K562 (cell line): Measurements from ENCODE around the gene NCAM2. TPM values are rescaled to one million over a fixed set of nuclear protein-coding genes. Genes with fewer than 3 reads are reported as not detected.
A peak's percentile ranks its signal among the peaks of the same experiment; 100 is the strongest.

Source experiments
- AFF1 ChIP-seq, 2 experiments: fragments of 450-650 bp; IDR thresholded peaks; 2 replicates each; pipeline ENCODE4 v1.6.1; 2018; ENCODE audit warnings: mild to moderate bottlenecking in 2 of 2, low read depth in 1 of 2; ENCODE audit not compliant: partially characterized antibody in 2 of 2
- BRF1 ChIP-seq: IDR thresholded peaks from 3 replicates; pipeline ENCODE4 v1.6.1; 2011; ENCODE audit warnings: borderline replicate concordance, mild to moderate bottlenecking; ENCODE audit not compliant: insufficient read length; ENCODE audit errors: extremely low read depth
- ELK3 ChIP-seq: fragments of 450-650 bp; formaldehyde crosslinking; IDR thresholded peaks from 2 replicates; pipeline ENCODE4 v1.4.0; 2020; ENCODE audit warnings: mild to moderate bottlenecking
- ETS2 ChIP-seq: IDR thresholded peaks from 2 replicates; pipeline ENCODE4 v1.6.1; 2016; ENCODE audit warnings: borderline replicate concordance, missing genetic modification characterization, mild to moderate bottlenecking, moderate library complexity, missing compliant biosample characterization; ENCODE audit not compliant: poor library complexity, severe bottlenecking
- GTF2F1 ChIP-seq: IDR thresholded peaks from 2 replicates; pipeline ENCODE4 v1.6.1; 2011; ENCODE audit warnings: low read depth, low read length, improper control_type of control experiment
- HCFC1 ChIP-seq: IDR thresholded peaks from 2 replicates; pipeline ENCODE4 v1.6.1; 2012; ENCODE audit warnings: low read depth, low read length, improper control_type of control experiment
- HDAC1 ChIP-seq, 2 experiments: fragments of 450-650 bp; IDR thresholded peaks; 2 replicates each; pipeline ENCODE4 v1.6.1; 2016 to 2017; ENCODE audit warnings: inconsistent platforms in 1 of 2, mild to moderate bottlenecking in 1 of 2, moderate library complexity in 1 of 2
- HDAC2 ChIP-seq: fragments of 450-650 bp; IDR thresholded peaks from 2 replicates; pipeline ENCODE4 v1.6.1; 2016; ENCODE audit warnings: mild to moderate bottlenecking
- HDAC8 ChIP-seq: fragments of 450-650 bp; IDR thresholded peaks from 2 replicates; pipeline ENCODE4 v1.6.1; 2016; ENCODE audit warnings: mild to moderate bottlenecking, missing genetic modification characterization, moderate library complexity, missing compliant biosample characterization
- HDGF ChIP-seq: fragments of 450-650 bp; IDR thresholded peaks from 2 replicates; pipeline ENCODE4 v1.6.1; 2016
- ID3 ChIP-seq, 2 experiments: fragments of 250-450 bp in 1 of 2; fragments of 450-650 bp in 1 of 2; sonication (Bioruptor Pico) in 1 of 2; IDR thresholded peaks; 2 replicates each; pipeline versions ENCODE4 v1.6.1 to v1.8.0; 2016 to 2021; ENCODE audit warnings: mild to moderate bottlenecking in 2 of 2, moderate library complexity in 2 of 2, missing compliant biosample characterization in 1 of 2, missing genetic modification characterization in 1 of 2
- NKRF ChIP-seq: fragments of 450-650 bp; IDR thresholded peaks from 2 replicates; pipeline ENCODE4 v1.6.1; 2016; ENCODE audit warnings: borderline replicate concordance
- RB1 ChIP-seq: fragments of 450-650 bp; IDR thresholded peaks from 2 replicates; pipeline ENCODE4 v1.6.1; 2017; ENCODE audit warnings: low read depth, mild to moderate bottlenecking
- SIRT6 ChIP-seq: IDR thresholded peaks from one replicate; pipeline ENCODE4 v1.6.1; 2012; ENCODE audit warnings: low read depth, mild to moderate bottlenecking, control low read depth, inconsistent platforms, low read length, moderate library complexity
- SOX6 ChIP-seq: fragments of 450-650 bp; IDR thresholded peaks from 2 replicates; pipeline ENCODE4 v1.6.1; 2014; ENCODE audit warnings: mild to moderate bottlenecking
- STAG1 ChIP-seq: sonication (generic); formaldehyde crosslinking; IDR thresholded peaks from 2 replicates; pipeline ENCODE4 v1.5.0; 2020; ENCODE audit warnings: missing genetic modification reagents, borderline replicate concordance
- TEAD4 ChIP-seq, 2 experiments: sonication (generic) in 1 of 2; formaldehyde crosslinking in 1 of 2; IDR thresholded peaks; 2 replicates each; pipeline versions ENCODE4 v1.6.1 to v1.8.0; 2012 to 2022; ENCODE audit warnings: borderline replicate concordance in 1 of 2, inconsistent platforms in 1 of 2, low read length in 1 of 2, mild to moderate bottlenecking in 1 of 2, missing genetic modification reagents in 1 of 2
- TGIF2 ChIP-seq: sonication (generic); formaldehyde crosslinking; IDR thresholded peaks from 2 replicates; pipeline ENCODE4 v1.8.1; 2022; ENCODE audit warnings: mild to moderate bottlenecking, missing genetic modification reagents, moderate library complexity
- ZNF133 ChIP-seq: fragments of 250-450 bp; sonication (Bioruptor Pico); IDR thresholded peaks from 2 replicates; pipeline ENCODE4 v1.4.0; 2020; ENCODE audit warnings: mild to moderate bottlenecking
- polyA plus RNA-seq, 8 experiments: library from polyadenylated mRNA; depleted of rRNA in 4 of 8; stranded (reverse) in 5 of 8; unstranded in 3 of 8; fragments of >200 nt; fragmentation: Nextera tagmentation in 2 of 8; fragmentation: Illumina TruSeq in 1 of 8; extraction: Ambion mirVana in 2 of 8; extraction: Trizol in 1 of 8; gene quantifications; 2 replicates each; pipeline versions ENCODE4 v1.2.1 to v1.2.3, GENCODE V29; 2011 to 2014; ENCODE audit warnings: inconsistent platforms in 1 of 8, missing spikeins in 1 of 8
- total RNA-seq, 7 experiments: library from RNA; depleted of rRNA in 6 of 7; stranded (reverse); fragments of >200 nt in 6 of 7; fragmentation: Illumina TruSeq in 2 of 7; extraction: Trizol in 2 of 7; gene quantifications; 2 replicates each; pipeline versions ENCODE4 v1.2.1 to v1.2.3, GENCODE V29; 2011 to 2021; ENCODE audit warnings: low replicate concordance in 1 of 7

The NCAM2 gene
- total and polyA plus RNA-seq, 9 of the 15 experiments (the other 6 are each of a cell fraction or from before 2014, with no cell fraction given), result 14.0 to 58.2 (median 27.8) TPM

- peak in 1 of 2 experiments; percentile 85 for TF ChIP-seq AFF1 (IDR thresholded peaks at IDR 0.05; ENCODE audit: low read depth in 1 of 2, partially characterized antibody in 2 of 2)
- TF ChIP-seq TEAD4 (IDR thresholded peaks at IDR 0.05; ENCODE audit: low read length), result peak; percentile 77
- no peak for TF ChIP-seq TEAD4 (CRISPR knock-in tag; IDR thresholded peaks at IDR 0.05; ENCODE audit: borderline replicate concordance)
- no peak for TF ChIP-seq STAG1 (CRISPR knock-in tag)
- TF ChIP-seq TGIF2 (CRISPR knock-in tag), result no peak
- TF ChIP-seq HDAC2, result peak; percentile 62; the same call in 1 of the 2 replicates
- no peak for TF ChIP-seq HDGF
- no peak for TF ChIP-seq ELK3 (CRISPR knock-in tag)
- TF ChIP-seq RB1, result no peak
- TF ChIP-seq GTF2F1, result no peak
- no peak for TF ChIP-seq BRF1
- no peak for TF ChIP-seq NKRF
- TF ChIP-seq ID3 (CRISPR knock-in tag; IDR thresholded peaks at IDR 0.05), result no peak
- TF ChIP-seq ID3 (tag; IDR thresholded peaks at IDR 0.05), result no peak
- no peak for TF ChIP-seq ETS2
- no peak for TF ChIP-seq HDAC8 (tag)
- TF ChIP-seq SIRT6, result no peak
- TF ChIP-seq HCFC1, result no peak
- peak in 1 of 2 experiments; percentile 62; a peak in 1 of 4 replicates for TF ChIP-seq HDAC1 (IDR thresholded peaks at IDR 0.05)
- no peak for TF ChIP-seq ZNF133 (CRISPR knock-in tag)
- peak; percentile 97 for TF ChIP-seq SOX6
Measured at GRCh38 chr21:21200103-21200938, 202.1 kb downstream of the NCAM2 start (continued).
